H1 (cell line): ENCODE results near the gene GALNTL6. TPM values are rescaled to one million over a fixed set of nuclear protein-coding genes. Genes with fewer than 3 reads are reported as not detected.

ENCODE experiments used
- CTCF ChIA-PET: fragments of 300-600 bp; sonication (Branson Sonifier 250); formaldehyde crosslinking; loops from one replicate; lab custom pipeline; 2021; ENCODE audit not compliant: partially characterized antibody; lab: Charles Lee
- POLR2A ChIA-PET: fragments of 300-600 bp; sonication (Branson Sonifier 250); formaldehyde crosslinking; loops from one replicate; lab custom pipeline; 2021; ENCODE audit warnings: inconsistent platforms; ENCODE audit not compliant: partially characterized antibody; lab: Charles Lee
- DNase-seq, 2 experiments: peaks; one replicate each; pipeline versions ENCODE4 v3.0.0 to v3.0.0-alpha.2; 2010 to 2022; ENCODE audit warnings: low spot score in 2 of 2, low read depth in 1 of 2, mixed read lengths in 1 of 2
- FAIRE-seq: peaks from 2 replicates; lab custom pipeline; 2011; peaks lifted over from hg19 to GRCh38; lab: Jason Lieb, UNC
- H2AFZ ChIP-seq: 2 replicates; pipeline ENCODE4 v1.8.1; 2012; ENCODE audit warnings: low read length, inconsistent platforms
- H2AK5ac ChIP-seq: 2 replicates; pipeline ENCODE4 v1.6.1; 2013; ENCODE audit warnings: low read depth, low read length
- H2BK120ac ChIP-seq: replicated peaks from 2 replicates; pipeline ENCODE3; 2013; ENCODE audit warnings: low read depth, low read length, inconsistent platforms
- H2BK12ac ChIP-seq: 2 replicates; pipeline ENCODE4 v1.6.1; 2013; ENCODE audit warnings: low read depth, low read length
- H2BK15ac ChIP-seq: 2 replicates; pipeline ENCODE4 v1.6.1; 2013; ENCODE audit warnings: low read length
- H2BK20ac ChIP-seq: 2 replicates; pipeline ENCODE4 v1.6.1; 2013; ENCODE audit warnings: low read length
- H2BK5ac ChIP-seq: 2 replicates; pipeline ENCODE4 v1.6.1; 2013; ENCODE audit warnings: low read depth, low read length
- H3K14ac ChIP-seq: 2 replicates; pipeline ENCODE4 v1.6.1; 2013; ENCODE audit warnings: inconsistent platforms; ENCODE audit not compliant: insufficient read length
- H3K18ac ChIP-seq: 2 replicates; pipeline ENCODE4 v1.6.1; 2013; ENCODE audit warnings: low read length; ENCODE audit errors: extremely low read depth
- H3K23ac ChIP-seq: 2 replicates; pipeline ENCODE4 v1.6.1; 2013; ENCODE audit warnings: inconsistent platforms; ENCODE audit not compliant: insufficient read length
- H3K23me2 ChIP-seq: 2 replicates; pipeline ENCODE4 v1.6.1; 2013; ENCODE audit warnings: low read depth, low read length
- H3K27ac ChIP-seq: 2 replicates; pipeline ENCODE4 v1.6.1; 2011; ENCODE audit warnings: low read depth, low read length, inconsistent platforms
- H3K27me3 ChIP-seq, 4 experiments: replicated peaks in 1 of 4; 1 replicate in 1 of 4; 2 replicates in 3 of 4; pipeline versions ENCODE4 v1.6.1 to v1.8.1; 2011 to 2013; ENCODE audit warnings: low read length in 3 of 4, mild to moderate bottlenecking in 3 of 4, inconsistent platforms in 2 of 4, mixed read lengths in 2 of 4, moderate library complexity in 1 of 4; ENCODE audit not compliant: control insufficient read depth in 3 of 4, insufficient read depth in 3 of 4; ENCODE audit errors: extremely low read depth in 1 of 4
- H3K36me3 ChIP-seq, 4 experiments: 2 replicates each; pipeline versions ENCODE4 v1.6.1 to v1.8.1; 2011 to 2013; ENCODE audit warnings: mild to moderate bottlenecking in 4 of 4, low read length in 3 of 4, moderate library complexity in 2 of 4, control low read depth in 1 of 4, inconsistent platforms in 1 of 4; ENCODE audit not compliant: insufficient read depth in 4 of 4, control insufficient read depth in 2 of 4
- H3K4ac ChIP-seq: replicated peaks from 2 replicates; pipeline ENCODE3; 2013; ENCODE audit warnings: low read length, low read depth, mixed read lengths, inconsistent platforms; ENCODE audit not compliant: insufficient read length
- H3K4me1 ChIP-seq, 4 experiments: replicated peaks in 1 of 4; 1 replicate in 1 of 4; 2 replicates in 3 of 4; pipeline versions ENCODE4 v1.6.1 to v1.8.1; 2011 to 2013; ENCODE audit warnings: low read length in 3 of 4, inconsistent platforms in 2 of 4, mixed read lengths in 1 of 4; ENCODE audit not compliant: insufficient read depth in 4 of 4, control insufficient read depth in 3 of 4
- H3K4me2 ChIP-seq, 2 experiments: 2 replicates each; pipeline versions ENCODE4 v1.6.1 to v1.8.1; 2011 to 2013; ENCODE audit warnings: low read depth in 2 of 2, low read length in 2 of 2, control low read depth in 1 of 2, inconsistent platforms in 1 of 2, mild to moderate bottlenecking in 1 of 2; ENCODE audit not compliant: insufficient read depth in 1 of 2
- H3K4me3 ChIP-seq, 4 experiments: fragments of 200-600, 300-600 bp in 1 of 4; sonication (generic), shearing (Covaris generic), sonication (Bioruptor Twin) in 1 of 4; 2 replicates each; pipeline versions ENCODE4 v1.5.1 to v1.8.1; 2011 to 2016; ENCODE audit warnings: low read length in 4 of 4, low read depth in 3 of 4, control low read depth in 2 of 4, inconsistent platforms in 2 of 4, mild to moderate bottlenecking in 2 of 4, mixed read lengths in 1 of 4, moderate library complexity in 1 of 4; ENCODE audit not compliant: insufficient read depth in 2 of 4; ENCODE audit errors: extremely low read depth in 1 of 4
- H3K56ac ChIP-seq: replicated peaks from 2 replicates; pipeline ENCODE3; 2013; ENCODE audit warnings: low read depth, mild to moderate bottlenecking, mixed read lengths, low read length, inconsistent platforms; ENCODE audit not compliant: insufficient read length
- H3K79me1 ChIP-seq: 2 replicates; pipeline ENCODE4 v1.6.1; 2013; ENCODE audit warnings: low read depth, low read length, control low read depth
- H3K79me2 ChIP-seq, 2 experiments: 2 replicates each; pipeline versions ENCODE4 v1.6.1 to v1.8.1; 2012 to 2013; ENCODE audit warnings: low read length in 2 of 2, mild to moderate bottlenecking in 2 of 2, inconsistent platforms in 1 of 2; ENCODE audit not compliant: insufficient read depth in 2 of 2, control insufficient read depth in 1 of 2
- H3K9ac ChIP-seq, 4 experiments: replicated peaks in 1 of 4; 1 replicate in 1 of 4; 2 replicates in 3 of 4; pipeline versions ENCODE4 v1.6.1 to v1.8.1; 2011 to 2013; ENCODE audit warnings: low read depth in 3 of 4, low read length in 3 of 4, control low read depth in 2 of 4, mild to moderate bottlenecking in 2 of 4, moderate library complexity in 2 of 4, inconsistent platforms in 1 of 4; ENCODE audit errors: extremely low read depth in 1 of 4
- H3K9me3 ChIP-seq, 2 experiments: 2 replicates each; pipeline versions ENCODE4 v1.6.1 to v1.8.1; 2012 to 2013; ENCODE audit warnings: mild to moderate bottlenecking in 2 of 2, moderate library complexity in 2 of 2, control low read depth in 1 of 2, inconsistent platforms in 1 of 2, low read depth in 1 of 2, low read length in 1 of 2, mixed read lengths in 1 of 2; ENCODE audit not compliant: insufficient read depth in 2 of 2
- H4K20me1 ChIP-seq, 2 experiments: replicated peaks in 1 of 2; 2 replicates each; pipeline versions ENCODE3 to v1.8.1; 2011 to 2013; ENCODE audit warnings: inconsistent platforms in 2 of 2, low read length in 2 of 2, mild to moderate bottlenecking in 1 of 2; ENCODE audit not compliant: insufficient read depth in 2 of 2, control insufficient read depth in 1 of 2
- H4K5ac ChIP-seq: 2 replicates; pipeline ENCODE4 v1.6.1; 2013; ENCODE audit warnings: low read length, low read depth, mixed read lengths, inconsistent platforms; ENCODE audit not compliant: insufficient read length
- H4K8ac ChIP-seq: 2 replicates; pipeline ENCODE4 v1.8.0; 2013; ENCODE audit warnings: mild to moderate bottlenecking, moderate library complexity, low read length, inconsistent platforms; ENCODE audit not compliant: insufficient read depth; ENCODE audit errors: extremely low read depth
- H4K91ac ChIP-seq: replicated peaks from 2 replicates; pipeline ENCODE3; 2013; ENCODE audit warnings: low read length, mixed read lengths, inconsistent platforms; ENCODE audit not compliant: insufficient read length
- BACH1 ChIP-seq: IDR thresholded peaks from 2 replicates; pipeline ENCODE4 v1.6.1; 2012; ENCODE audit warnings: low read length, improper control_type of control experiment
- BRCA1 ChIP-seq: IDR thresholded peaks from 2 replicates; pipeline ENCODE4 v1.6.1; 2012; ENCODE audit warnings: low read depth, low read length, improper control_type of control experiment
- CREB1 ChIP-seq: IDR thresholded peaks from 2 replicates; pipeline ENCODE4 v1.6.1; 2012; ENCODE audit warnings: inconsistent platforms
- EGR1 ChIP-seq: IDR thresholded peaks from 2 replicates; pipeline ENCODE4 v1.6.1; 2011; ENCODE audit warnings: low read depth, low read length, borderline replicate concordance
- EZH2 ChIP-seq: fragments of 200-600 bp; sonication (generic); IDR thresholded peaks from 2 replicates; pipeline ENCODE4 v1.7.1; 2012; ENCODE audit warnings: low read depth, mild to moderate bottlenecking, moderate library complexity, low read length, inconsistent platforms; ENCODE audit not compliant: severe bottlenecking
- GTF2F1 ChIP-seq: IDR thresholded peaks from 2 replicates; pipeline ENCODE4 v1.6.1; 2012; ENCODE audit warnings: low read depth, low read length, improper control_type of control experiment, borderline replicate concordance
- JUN ChIP-seq: IDR thresholded peaks from 2 replicates; pipeline ENCODE4 v1.6.1; 2011; ENCODE audit warnings: low read depth, mild to moderate bottlenecking, improper control_type of control experiment, low read length
- KDM5A ChIP-seq: fragments of 200-600 bp; IDR thresholded peaks from 2 replicates; pipeline ENCODE4 v1.7.1; 2012; ENCODE audit warnings: mild to moderate bottlenecking, low read length, inconsistent platforms, mixed read lengths
- NANOG ChIP-seq: IDR thresholded peaks from 2 replicates; pipeline ENCODE4 v1.6.1; 2011; ENCODE audit warnings: low read length, low read depth, mild to moderate bottlenecking, inconsistent platforms; ENCODE audit not compliant: insufficient read depth, poor library complexity, severe bottlenecking
- POU5F1 ChIP-seq: IDR thresholded peaks from 2 replicates; pipeline ENCODE4 v1.6.1; 2011; ENCODE audit warnings: low read depth, mild to moderate bottlenecking, low read length, moderate library complexity
- RFX5 ChIP-seq: IDR thresholded peaks from 2 replicates; pipeline ENCODE4 v1.6.1; 2011; ENCODE audit warnings: low read depth, low read length, improper control_type of control experiment, borderline replicate concordance
- SAP30 ChIP-seq: fragments of 300-600 bp; sonication (generic); IDR thresholded peaks from 2 replicates; pipeline ENCODE4 v1.7.1; 2012; ENCODE audit warnings: low read length, moderate library complexity, mild to moderate bottlenecking, inconsistent platforms; ENCODE audit not compliant: insufficient read depth, insufficient replicate concordance
- SP4 ChIP-seq: IDR thresholded peaks from 2 replicates; pipeline ENCODE4 v1.6.1; 2012; ENCODE audit warnings: low read length, inconsistent platforms
- TAF1 ChIP-seq: IDR thresholded peaks from 2 replicates; pipeline ENCODE4 v1.6.1; 2011; ENCODE audit warnings: mild to moderate bottlenecking, low read depth, low read length
- TCF12 ChIP-seq: IDR thresholded peaks from 2 replicates; pipeline ENCODE4 v1.6.1; 2011; ENCODE audit warnings: low read depth, mild to moderate bottlenecking, low read length
- WGBS, 2 experiments: shearing (Covaris generic) in 1 of 2; methylation state at CpG; one replicate each; pipeline versions ENCODE4 v1.1.6 to v1.1.7; 2013 to 2015; ENCODE audit warnings: low lambda C conversion rate in 2 of 2, mixed read lengths in 2 of 2, inconsistent platforms in 1 of 2, low coverage in 1 of 2, missing lambda C conversion rate in 1 of 2; ENCODE audit not compliant: insufficient replicate concordance in 2 of 2, insufficient coverage in 1 of 2, insufficient read length in 1 of 2; ENCODE audit errors: extremely low coverage in 1 of 2, missing lambda C conversion rate in 1 of 2; 5-methylcytosine and 5-hydroxymethylcytosine counted together
- polyA plus RNA-seq, 7 experiments: library from polyadenylated mRNA; depleted of rRNA in 3 of 7; stranded (reverse) in 5 of 7; unstranded in 2 of 7; fragments of >200 nt in 5 of 7; fragments of 200-250 nt in 2 of 7; gene quantifications; 1 replicate in 5 of 7; 2 replicates in 1 of 7; 4 replicates in 1 of 7; pipeline versions ENCODE4 v1.2.1 to v1.2.3, GENCODE V29; 2011 to 2013; ENCODE audit warnings: missing spikeins in 2 of 7, mixed read lengths in 2 of 7
- total RNA-seq: library from RNA; stranded (reverse); fragmentation: NEBNext Ultra II Directional; extraction: Animal tissue kit (Norgen Biotek cat#: 25700); gene quantifications from 2 replicates; pipeline ENCODE4 v1.2.1, GENCODE V29; 2021
- TF ChIP-seq, protein P1 (sequence below): IDR thresholded peaks from 2 replicates; pipeline ENCODE4 v1.6.1; 2012; ENCODE audit warnings: inconsistent platforms

The GALNTL6 gene
- total and polyA plus RNA-seq, 2 of the 8 experiments (the other 6 are each of a cell fraction or from before 2014, with no cell fraction given) = 0.03 to 0.32 TPM

DNA sequence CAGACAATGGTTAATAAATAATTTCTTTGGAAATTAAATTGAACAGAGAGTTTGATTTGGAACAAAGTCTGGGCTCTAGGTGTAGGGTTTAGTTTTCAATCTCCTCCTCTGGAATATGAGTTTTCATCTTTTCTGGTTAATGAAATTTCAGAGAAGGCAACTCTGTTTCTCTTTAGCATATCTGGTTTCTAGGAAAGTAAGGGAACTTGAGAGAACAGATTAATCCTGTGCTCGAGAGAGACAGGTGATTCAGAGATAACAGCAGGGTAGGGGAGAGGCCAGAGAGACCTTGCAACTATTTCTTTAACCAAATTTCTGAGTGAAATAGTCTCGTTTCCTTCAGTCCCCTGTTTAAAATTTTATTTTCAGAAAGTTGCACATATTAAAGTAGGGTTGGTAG, 275.4 kb downstream of the GALNTL6 start:
- no peak overlapping the region for H2AK5ac ChIP-seq
- no peaks in the 10 kb centered on the region for H4K20me1 ChIP-seq
- DNase-seq (no peak), FAIRE-seq (no peak)
- no peak overlapping the region for H3K18ac ChIP-seq
- no peaks in the 10 kb centered on the region for H3K79me1 ChIP-seq
- ChIA-PET POLR2A (no interaction called here), CTCF (no interaction called here)
- no peak overlapping the region for H2BK20ac ChIP-seq
- H2BK120ac ChIP-seq = no peak overlapping the region
- H3K27me3 ChIP-seq = no peaks in the 10 kb centered on the region
- H2AFZ ChIP-seq = no peak overlapping the region
- no peak overlapping the region for H3K4me3 ChIP-seq
- H4K91ac ChIP-seq = no peak overlapping the region
- no peak overlapping the region for H3K23ac ChIP-seq
- no peaks in the 10 kb centered on the region; a peak in 1 of 4 replicates for H3K9me3 ChIP-seq
- 80% methylated on average over 2 of the region's 2 CpGs; no CpG with 5 or more reads in 1 of the 2 experiments for WGBS, 2 experiments
- no peak overlapping the region for H3K9ac ChIP-seq
- H2BK15ac ChIP-seq = no peak overlapping the region
- no peak overlapping the region for H3K4ac ChIP-seq
- no peak overlapping the region for H2BK5ac ChIP-seq
- no peaks in the 10 kb centered on the region for H3K36me3 ChIP-seq
- no peak overlapping the region for H4K5ac ChIP-seq
- no peaks in the 10 kb centered on the region for H3K4me1 ChIP-seq
- no peak overlapping the region for H3K4me2 ChIP-seq
- H3K14ac ChIP-seq = no peak overlapping the region
- no peak overlapping the region for H2BK12ac ChIP-seq
- no peak overlapping the region for H4K8ac ChIP-seq
- H3K23me2 ChIP-seq = no peaks in the 10 kb centered on the region
- no peak overlapping the region for H3K27ac ChIP-seq
- no peaks in the 10 kb centered on the region for H3K79me2 ChIP-seq
- no peak overlapping the region for H3K56ac ChIP-seq
- no peak for TF ChIP-seq EZH2
- TF ChIP-seq CREB1 = no peak
- TF ChIP-seq JUN = no peak
- no peak for TF ChIP-seq TCF12
- TF ChIP-seq SAP30 = no peak
- TF ChIP-seq BRCA1 = no peak
- no peak for TF ChIP-seq TAF1
- no peak for TF ChIP-seq BACH1
- no peak for TF ChIP-seq KDM5A
- no peak for TF ChIP-seq POU5F1
- TF ChIP-seq NANOG = no peak
- no peak for TF ChIP-seq SP4
- TF ChIP-seq, protein P1, sequence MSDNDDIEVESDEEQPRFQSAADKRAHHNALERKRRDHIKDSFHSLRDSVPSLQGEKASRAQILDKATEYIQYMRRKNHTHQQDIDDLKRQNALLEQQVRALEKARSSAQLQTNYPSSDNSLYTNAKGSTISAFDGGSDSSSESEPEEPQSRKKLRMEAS = no peak
- TF ChIP-seq GTF2F1 = no peak
- TF ChIP-seq EGR1 = no peak
- TF ChIP-seq RFX5 = no peak
